ENCODE results near the gene ECE1. TPM values are rescaled to one million over a fixed set of nuclear protein-coding genes. Genes with fewer than 3 reads are reported as not detected.

Gene ECE1
- total and polyA plus RNA-seq, 9 of the 15 experiments (the other 6 are each of a cell fraction or from before 2014, with no cell fraction given), result 0.56 to 34.8 (median 11.0) TPM

DNA sequence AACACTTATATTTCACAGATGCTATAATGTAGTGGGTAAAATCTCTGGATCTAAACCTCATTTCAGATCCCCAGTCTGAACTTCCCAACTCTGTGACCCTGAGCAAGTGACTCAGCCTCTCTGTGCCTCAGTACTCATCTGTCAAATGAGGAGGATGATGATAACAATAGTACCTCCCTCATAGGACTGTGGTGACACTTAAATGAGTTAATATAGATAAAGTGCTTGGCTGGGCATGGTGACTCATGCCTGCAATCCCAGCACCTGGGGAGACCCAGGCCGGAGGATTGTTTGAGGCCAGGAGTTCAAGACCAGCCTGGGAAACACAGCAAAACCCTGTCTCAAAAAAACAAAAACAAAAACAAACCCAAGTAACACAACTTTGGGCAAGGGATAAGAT lies 4.7 kb upstream of the ECE1 start (continued):
- TF ChIP-seq, protein P1, sequence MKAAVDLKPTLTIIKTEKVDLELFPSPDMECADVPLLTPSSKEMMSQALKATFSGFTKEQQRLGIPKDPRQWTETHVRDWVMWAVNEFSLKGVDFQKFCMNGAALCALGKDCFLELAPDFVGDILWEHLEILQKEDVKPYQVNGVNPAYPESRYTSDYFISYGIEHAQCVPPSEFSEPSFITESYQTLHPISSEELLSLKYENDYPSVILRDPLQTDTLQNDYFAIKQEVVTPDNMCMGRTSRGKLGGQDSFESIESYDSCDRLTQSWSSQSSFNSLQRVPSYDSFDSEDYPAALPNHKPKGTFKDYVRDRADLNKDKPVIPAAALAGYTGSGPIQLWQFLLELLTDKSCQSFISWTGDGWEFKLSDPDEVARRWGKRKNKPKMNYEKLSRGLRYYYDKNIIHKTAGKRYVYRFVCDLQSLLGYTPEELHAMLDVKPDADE (conservative IDR thresholded peaks at IDR 0.05; ENCODE audit: control insufficient read depth, low read depth, low read length), result no peak
- TF ChIP-seq KAT7 (CRISPR knock-in tag; IDR thresholded peaks at IDR 0.05; ENCODE audit: borderline replicate concordance) (no peak), CBX3 (IDR thresholded peaks at IDR 0.05; ENCODE audit: borderline replicate concordance in 1 of 2, low read length in 2 of 2) (no peak), TAL1 (IDR thresholded peaks at IDR 0.05) (peak; percentile 48), FOXM1 (IDR thresholded peaks at IDR 0.05; ENCODE audit: low read depth) (0 out of 2 replicates have a peak, but pooled peaks have one; percentile 24), FOXM1 (CRISPR knock-in tag; IDR thresholded peaks at IDR 0.05; ENCODE audit: low read depth) (no peak), RBM39 (optimal IDR thresholded peaks at IDR 0.05; ENCODE audit: low read depth, low read length) (no peak), SLC30A9 (CRISPR knock-in tag; IDR thresholded peaks at IDR 0.05) (no peak), NFXL1 (CRISPR knock-in tag; IDR thresholded peaks at IDR 0.05) (no peak), KDM4B (IDR thresholded peaks at IDR 0.05; ENCODE audit: borderline replicate concordance in 2 of 2, low read depth in 1 of 2) (no peak), FOS (IDR thresholded peaks at IDR 0.05; ENCODE audit: extremely low read depth, insufficient read length) (peak; percentile 41), NR4A1 (CRISPR knock-in tag; IDR thresholded peaks at IDR 0.05) (no peak), NR4A1 (tag; IDR thresholded peaks at IDR 0.05) (no peak), CREM (IDR thresholded peaks at IDR 0.05; ENCODE audit: low read depth) (0 out of 2 replicates have a peak, but pooled peaks have one; percentile 42), CTBP1 (IDR thresholded peaks at IDR 0.05; ENCODE audit: borderline replicate concordance) (0 out of 2 replicates have a peak, but pooled peaks have one; percentile 27), GABPB1 (CRISPR knock-in tag; IDR thresholded peaks at IDR 0.05) (no peak)
- TF ChIP-seq, protein P2, sequence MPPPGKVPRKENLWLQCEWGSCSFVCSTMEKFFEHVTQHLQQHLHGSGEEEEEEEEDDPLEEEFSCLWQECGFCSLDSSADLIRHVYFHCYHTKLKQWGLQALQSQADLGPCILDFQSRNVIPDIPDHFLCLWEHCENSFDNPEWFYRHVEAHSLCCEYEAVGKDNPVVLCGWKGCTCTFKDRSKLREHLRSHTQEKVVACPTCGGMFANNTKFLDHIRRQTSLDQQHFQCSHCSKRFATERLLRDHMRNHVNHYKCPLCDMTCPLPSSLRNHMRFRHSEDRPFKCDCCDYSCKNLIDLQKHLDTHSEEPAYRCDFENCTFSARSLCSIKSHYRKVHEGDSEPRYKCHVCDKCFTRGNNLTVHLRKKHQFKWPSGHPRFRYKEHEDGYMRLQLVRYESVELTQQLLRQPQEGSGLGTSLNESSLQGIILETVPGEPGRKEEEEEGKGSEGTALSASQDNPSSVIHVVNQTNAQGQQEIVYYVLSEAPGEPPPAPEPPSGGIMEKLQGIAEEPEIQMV (tag; conservative IDR thresholded peaks at IDR 0.05; ENCODE audit: low read depth), result no peak
- TF ChIP-seq, protein P3, sequence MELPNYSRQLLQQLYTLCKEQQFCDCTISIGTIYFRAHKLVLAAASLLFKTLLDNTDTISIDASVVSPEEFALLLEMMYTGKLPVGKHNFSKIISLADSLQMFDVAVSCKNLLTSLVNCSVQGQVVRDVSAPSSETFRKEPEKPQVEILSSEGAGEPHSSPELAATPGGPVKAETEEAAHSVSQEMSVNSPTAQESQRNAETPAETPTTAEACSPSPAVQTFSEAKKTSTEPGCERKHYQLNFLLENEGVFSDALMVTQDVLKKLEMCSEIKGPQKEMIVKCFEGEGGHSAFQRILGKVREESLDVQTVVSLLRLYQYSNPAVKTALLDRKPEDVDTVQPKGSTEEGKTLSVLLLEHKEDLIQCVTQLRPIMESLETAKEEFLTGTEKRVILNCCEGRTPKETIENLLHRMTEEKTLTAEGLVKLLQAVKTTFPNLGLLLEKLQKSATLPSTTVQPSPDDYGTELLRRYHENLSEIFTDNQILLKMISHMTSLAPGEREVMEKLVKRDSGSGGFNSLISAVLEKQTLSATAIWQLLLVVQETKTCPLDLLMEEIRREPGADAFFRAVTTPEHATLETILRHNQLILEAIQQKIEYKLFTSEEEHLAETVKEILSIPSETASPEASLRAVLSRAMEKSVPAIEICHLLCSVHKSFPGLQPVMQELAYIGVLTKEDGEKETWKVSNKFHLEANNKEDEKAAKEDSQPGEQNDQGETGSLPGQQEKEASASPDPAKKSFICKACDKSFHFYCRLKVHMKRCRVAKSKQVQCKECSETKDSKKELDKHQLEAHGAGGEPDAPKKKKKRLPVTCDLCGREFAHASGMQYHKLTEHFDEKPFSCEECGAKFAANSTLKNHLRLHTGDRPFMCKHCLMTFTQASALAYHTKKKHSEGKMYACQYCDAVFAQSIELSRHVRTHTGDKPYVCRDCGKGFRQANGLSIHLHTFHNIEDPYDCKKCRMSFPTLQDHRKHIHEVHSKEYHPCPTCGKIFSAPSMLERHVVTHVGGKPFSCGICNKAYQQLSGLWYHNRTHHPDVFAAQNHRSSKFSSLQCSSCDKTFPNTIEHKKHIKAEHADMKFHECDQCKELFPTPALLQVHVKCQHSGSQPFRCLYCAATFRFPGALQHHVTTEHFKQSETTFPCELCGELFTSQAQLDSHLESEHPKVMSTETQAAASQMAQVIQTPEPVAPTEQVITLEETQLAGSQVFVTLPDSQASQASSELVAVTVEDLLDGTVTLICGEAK (IDR thresholded peaks at IDR 0.05), result no peak
- TF ChIP-seq, protein P3 (CRISPR knock-in tag; IDR thresholded peaks at IDR 0.05), result no peak
